PC-3 (cell line): Measurements from ENCODE around the gene TGM4. TPM values are rescaled to one million over a fixed set of nuclear protein-coding genes. Genes with fewer than 3 reads are reported as not detected.

Experiments used
- ATAC-seq: fragments of 200-7000 bp; cut with Tn5 transposase; 2 replicates; pipeline ENCODE4 v1.9.1; 2020; ENCODE audit warnings: mild to moderate bottlenecking, moderate library complexity
- BruUV-seq: library from RNA; stranded (reverse); fragments of 400-500 nt; replicated peaks from 2 replicates; lab custom pipeline; 2021; lab: Mats Ljungman, UMichigan
- CTCF ChIA-PET: fragments of 300-600 bp; sonication (Branson Sonifier 250); formaldehyde crosslinking; loops from one replicate; lab custom pipeline; 2022; ENCODE audit warnings: antibody characterized with exemption; lab: Charles Lee
- POLR2A ChIA-PET: fragments of 300-600 bp; sonication (Branson Sonifier 250); formaldehyde crosslinking; loops from one replicate; lab custom pipeline; 2022; ENCODE audit warnings: antibody characterized with exemption; ENCODE audit not compliant: unreplicated experiment; lab: Charles Lee
- DNase-seq: peaks from one replicate; pipeline ENCODE4 v3.0.0-alpha.2; 2015
- H2AFZ ChIP-seq: fragments of 300-600 bp; sonication (generic); 2 replicates; pipeline ENCODE4 v1.6.0; 2016; ENCODE audit warnings: antibody characterized with exemption, low read length
- H3F3A ChIP-seq: fragments of 300-600 bp; sonication (generic); one replicate; pipeline ENCODE4 v1.6.0; 2017; ENCODE audit warnings: antibody characterized with exemption, low read length, control low read depth, mild to moderate bottlenecking; ENCODE audit not compliant: unreplicated experiment
- H3K27ac ChIP-seq: fragments of 300-600 bp; sonication (generic); 2 replicates; pipeline ENCODE4 v1.5.1; 2016; ENCODE audit warnings: mild to moderate bottlenecking, low read length
- H3K27me3 ChIP-seq: fragments of 300-600 bp; sonication (generic); 2 replicates; pipeline ENCODE4 v1.6.1; 2016; ENCODE audit warnings: low read length, mixed read lengths
- H3K36me3 ChIP-seq: fragments of 300-600 bp; sonication (generic); 2 replicates; pipeline ENCODE4 v1.6.1; 2016; ENCODE audit warnings: low read depth, mixed run types, low read length, mixed read lengths
- H3K4me1 ChIP-seq: fragments of 300-600 bp; sonication (generic); 2 replicates; pipeline ENCODE4 v1.5.1; 2016; ENCODE audit warnings: low read length; ENCODE audit not compliant: insufficient read depth
- H3K4me2 ChIP-seq: fragments of 300-600 bp; sonication (generic); 2 replicates; pipeline ENCODE4 v1.6.0; 2016; ENCODE audit warnings: low read length
- H3K4me3 ChIP-seq: fragments of 300-600 bp; sonication (generic); 2 replicates; pipeline ENCODE4 v1.5.1; 2016; ENCODE audit warnings: mild to moderate bottlenecking, low read length, mixed read lengths
- H3K79me2 ChIP-seq: fragments of 300-600 bp; sonication (generic); 2 replicates; pipeline ENCODE4 v1.6.1; 2017; ENCODE audit warnings: low read length, mixed read lengths
- H3K9ac ChIP-seq: fragments of 300-600 bp; sonication (generic); 2 replicates; pipeline ENCODE4 v1.6.0; 2016; ENCODE audit warnings: mild to moderate bottlenecking, low read length
- H3K9me2 ChIP-seq: fragments of 300-600 bp; sonication (generic); replicated peaks from 2 replicates; pipeline ENCODE4 v1.6.1; 2016; ENCODE audit warnings: mixed run types, low read length, mixed read lengths
- H3K9me3 ChIP-seq: fragments of 300-600 bp; sonication (generic); 2 replicates; pipeline ENCODE4 v1.6.1; 2016; ENCODE audit warnings: low read length, mixed read lengths
- H4K20me1 ChIP-seq: fragments of 300-600 bp; sonication (generic); 2 replicates; pipeline ENCODE4 v1.6.1; 2016; ENCODE audit warnings: low read length, mixed read lengths
- EZH2 ChIP-seq: fragments of 300-600 bp; sonication (generic); IDR thresholded peaks from one replicate; pipeline ENCODE4 v1.6.1; 2017; ENCODE audit warnings: antibody characterized with exemption, mild to moderate bottlenecking, low read length; ENCODE audit not compliant: unreplicated experiment
- EZH2phosphoT487 ChIP-seq: fragments of 300-600 bp; sonication (generic); IDR thresholded peaks from 2 replicates; pipeline ENCODE4 v1.6.1; 2018; ENCODE audit warnings: mild to moderate bottlenecking, antibody characterized with exemption, low read length, borderline replicate concordance
- intact Hi-C: fragments of 100-400 bp; cut with micrococcal nuclease; formaldehyde crosslinking; loops from 2 replicates; pipeline ENCODE4 v1.9.0; 2023
- total RNA-seq: library from RNA; depleted of rRNA; stranded (reverse); fragments of >200 nt; gene quantifications from 2 replicates; pipeline ENCODE4 v1.2.3, GENCODE V29; 2014
- TF ChIP-seq, protein P1 (sequence below): fragments of 300-600 bp; sonication (generic); conservative IDR thresholded peaks from 2 replicates; pipeline ENCODE4 v1.5.1; 2017; ENCODE audit warnings: antibody characterized with exemption, low read depth, mild to moderate bottlenecking, low read length

TGM4 gene
- total RNA-seq, 1 experiment from 2014 or later = 1.2 TPM

DNA sequence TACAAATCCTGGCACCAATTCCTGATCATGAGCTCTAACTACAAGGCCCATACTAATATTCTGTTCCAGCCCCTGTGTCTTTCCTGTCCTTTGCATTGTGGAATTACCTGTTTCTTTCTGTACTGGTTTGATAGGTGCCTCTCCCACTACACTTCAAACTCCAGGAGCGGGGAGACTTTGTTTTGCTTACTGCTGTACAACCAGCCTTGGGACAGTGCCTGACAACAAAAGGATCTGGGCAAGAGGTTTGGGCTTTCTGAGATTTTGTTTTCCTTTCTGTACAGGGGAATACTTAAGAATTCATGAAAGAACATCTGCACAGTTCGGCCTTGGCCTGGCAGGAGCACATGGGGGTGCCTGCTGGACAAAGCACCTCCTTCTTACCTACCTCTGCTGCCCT lies 56.5 kb downstream of the TGM4 start:
- BruUV-seq = no TSS peak
- POLR2A ChIA-PET = no interaction called here

DNA sequence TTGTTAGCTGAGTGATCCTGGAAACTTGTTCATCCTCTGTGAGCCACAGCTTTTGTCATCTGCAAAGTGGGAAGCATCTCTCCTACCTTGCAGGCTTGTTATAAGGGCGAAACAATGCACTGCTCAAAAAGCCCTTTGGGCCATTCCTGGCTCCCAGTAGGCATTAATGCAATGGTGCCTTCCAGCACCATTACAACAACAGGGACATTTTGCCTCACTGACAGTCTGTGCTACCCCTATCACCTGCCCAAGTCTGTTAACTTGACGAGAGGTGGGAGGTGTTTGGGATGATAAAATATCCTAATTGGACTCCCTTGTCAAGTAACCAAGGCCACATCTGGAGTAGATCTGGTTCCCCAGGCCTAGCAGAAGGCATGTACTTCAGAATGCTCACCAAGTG lies 57.4 kb downstream of the TGM4 start:
- intact Hi-C loops = no loop called here
- no peak overlapping the region for H3K4me3 ChIP-seq
- no peak overlapping the region for H3K4me2 ChIP-seq
- no peak for TF ChIP-seq EZH2phosphoT487
- TF ChIP-seq, protein P1, sequence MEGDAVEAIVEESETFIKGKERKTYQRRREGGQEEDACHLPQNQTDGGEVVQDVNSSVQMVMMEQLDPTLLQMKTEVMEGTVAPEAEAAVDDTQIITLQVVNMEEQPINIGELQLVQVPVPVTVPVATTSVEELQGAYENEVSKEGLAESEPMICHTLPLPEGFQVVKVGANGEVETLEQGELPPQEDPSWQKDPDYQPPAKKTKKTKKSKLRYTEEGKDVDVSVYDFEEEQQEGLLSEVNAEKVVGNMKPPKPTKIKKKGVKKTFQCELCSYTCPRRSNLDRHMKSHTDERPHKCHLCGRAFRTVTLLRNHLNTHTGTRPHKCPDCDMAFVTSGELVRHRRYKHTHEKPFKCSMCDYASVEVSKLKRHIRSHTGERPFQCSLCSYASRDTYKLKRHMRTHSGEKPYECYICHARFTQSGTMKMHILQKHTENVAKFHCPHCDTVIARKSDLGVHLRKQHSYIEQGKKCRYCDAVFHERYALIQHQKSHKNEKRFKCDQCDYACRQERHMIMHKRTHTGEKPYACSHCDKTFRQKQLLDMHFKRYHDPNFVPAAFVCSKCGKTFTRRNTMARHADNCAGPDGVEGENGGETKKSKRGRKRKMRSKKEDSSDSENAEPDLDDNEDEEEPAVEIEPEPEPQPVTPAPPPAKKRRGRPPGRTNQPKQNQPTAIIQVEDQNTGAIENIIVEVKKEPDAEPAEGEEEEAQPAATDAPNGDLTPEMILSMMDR = no peak
- TF ChIP-seq EZH2 = no peak
- no peak for ATAC-seq
- H4K20me1 ChIP-seq = no peaks in the 10 kb centered on the region
- H3K27me3 ChIP-seq = no peaks in the 10 kb centered on the region
- H3F3A ChIP-seq = no peaks in the 10 kb centered on the region
- H3K4me1 ChIP-seq = no peaks in the 10 kb centered on the region
- H3K9me2 ChIP-seq = no peaks in the 10 kb centered on the region
- CTCF ChIA-PET = no interaction called here
- no TSS peak for BruUV-seq
- no peak overlapping the region for H3K27ac ChIP-seq
- no peak for DNase-seq
- no peak overlapping the region for H3K9ac ChIP-seq
- peaks cover 31% of the 10 kb centered on the region; the same call in 1 of the 2 replicates for H3K36me3 ChIP-seq
- 0 out of 2 replicates have a peak, but pooled peaks cover 3% of the 10 kb centered on the region for H3K79me2 ChIP-seq
- no peak overlapping the region for H2AFZ ChIP-seq
- no peaks in the 10 kb centered on the region for H3K9me3 ChIP-seq
- POLR2A ChIA-PET = no interaction called here

More for the DNA sequence above, 56.5 kb downstream of the TGM4 start:
- no peak overlapping the region for H3K4me2 ChIP-seq
- no peaks in the 10 kb centered on the region for H3F3A ChIP-seq
- no peak overlapping the region for H3K27ac ChIP-seq
- no peak overlapping the region for H3K4me3 ChIP-seq
- ATAC-seq (no peak), DNase-seq (no peak)
- H3K9ac ChIP-seq = no peak overlapping the region
- H3K9me2 ChIP-seq = no peaks in the 10 kb centered on the region
- H3K4me1 ChIP-seq = no peaks in the 10 kb centered on the region
- H4K20me1 ChIP-seq = no peaks in the 10 kb centered on the region
- CTCF ChIA-PET = no interaction called here
- TF ChIP-seq EZH2phosphoT487 (no peak), EZH2 (no peak)
- TF ChIP-seq, protein P1 = no peak
- H3K27me3 ChIP-seq = no peaks in the 10 kb centered on the region
- intact Hi-C loops = no loop called here
- no peak overlapping the region for H2AFZ ChIP-seq
- 0 out of 2 replicates have a peak, but pooled peaks cover 3% of the 10 kb centered on the region for H3K79me2 ChIP-seq
- peaks cover 39% of the 10 kb centered on the region; the same call in 1 of the 2 replicates for H3K36me3 ChIP-seq
- H3K9me3 ChIP-seq = no peaks in the 10 kb centered on the region

DNA sequence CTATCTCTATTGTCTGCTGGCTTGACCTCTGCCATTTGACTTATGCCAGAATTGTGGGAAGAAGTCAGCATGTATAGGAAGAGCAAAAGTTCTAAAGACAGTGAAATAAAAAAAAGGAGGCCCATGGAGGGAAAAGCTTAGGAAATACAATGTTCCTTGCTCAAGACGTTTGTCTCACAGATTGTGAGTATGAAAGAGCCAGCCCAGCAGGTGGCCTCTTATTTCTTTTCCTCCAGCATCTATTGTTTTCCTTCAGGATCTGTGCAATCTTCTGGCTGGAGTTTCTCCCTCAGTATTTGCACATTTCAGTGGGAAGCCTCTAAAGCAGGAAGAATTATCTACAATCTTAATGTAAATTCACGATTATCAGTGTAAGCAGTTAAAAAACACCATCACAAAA lies 57.9 kb downstream of the TGM4 start:
- Histone ChIP-seq H3K9me3 (no peaks in the 10 kb centered on the region), H3K36me3 (peaks cover 26% of the 10 kb centered on the region; the same call in 1 of the 2 replicates), H3K9me2 (no peaks in the 10 kb centered on the region), H3K4me2 (no peak overlapping the region), H3K27me3 (no peaks in the 10 kb centered on the region), H2AFZ (no peak overlapping the region), H3F3A (no peaks in the 10 kb centered on the region), H3K4me1 (no peaks in the 10 kb centered on the region), H3K9ac (no peak overlapping the region), H4K20me1 (no peaks in the 10 kb centered on the region), H3K79me2 (0 out of 2 replicates have a peak, but pooled peaks cover 3% of the 10 kb centered on the region), H3K4me3 (no peak overlapping the region), H3K27ac (no peak overlapping the region)
- ChIA-PET POLR2A (no interaction called here), CTCF (no interaction called here)
- no TSS peak for BruUV-seq
- TF ChIP-seq, protein P1 = 0 out of 2 replicates have a peak, but pooled peaks have one; percentile 33
- TF ChIP-seq EZH2phosphoT487 = no peak
- no peak for DNase-seq
- ATAC-seq = 0 out of 2 replicates have a peak, but pooled peaks have one; percentile 27
- intact Hi-C loops = no loop called here
